ENCODE measurements around the gene EP300.
"Not testable (repeated sequence)": the region's sequence is repeated elsewhere in the genome, so short reads cannot be mapped to it uniquely, and the experiment has no call there.

The EP300 gene

DNA sequence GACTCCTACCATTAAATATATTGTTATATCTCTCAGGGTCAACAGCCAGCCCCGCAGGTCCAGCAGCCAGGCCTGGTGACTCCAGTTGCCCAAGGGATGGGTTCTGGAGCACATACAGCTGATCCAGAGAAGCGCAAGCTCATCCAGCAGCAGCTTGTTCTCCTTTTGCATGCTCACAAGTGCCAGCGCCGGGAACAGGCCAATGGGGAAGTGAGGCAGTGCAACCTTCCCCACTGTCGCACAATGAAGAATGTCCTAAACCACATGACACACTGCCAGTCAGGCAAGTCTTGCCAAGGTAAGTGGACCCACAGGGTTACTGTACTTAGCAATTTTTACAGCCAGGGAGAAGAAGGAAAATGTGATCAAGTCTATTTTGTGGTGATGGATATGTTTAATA lies 35.1 kb downstream of the EP300 start:
- FAIRE-seq (no peak), DNase-seq (ENCODE audit: insufficient read length, low spot score) (no peak)
- TF ChIP-seq CTCF (IDR thresholded peaks at IDR 0.05; ENCODE audit: insufficient read depth, missing control alignments) = no peak

DNA sequence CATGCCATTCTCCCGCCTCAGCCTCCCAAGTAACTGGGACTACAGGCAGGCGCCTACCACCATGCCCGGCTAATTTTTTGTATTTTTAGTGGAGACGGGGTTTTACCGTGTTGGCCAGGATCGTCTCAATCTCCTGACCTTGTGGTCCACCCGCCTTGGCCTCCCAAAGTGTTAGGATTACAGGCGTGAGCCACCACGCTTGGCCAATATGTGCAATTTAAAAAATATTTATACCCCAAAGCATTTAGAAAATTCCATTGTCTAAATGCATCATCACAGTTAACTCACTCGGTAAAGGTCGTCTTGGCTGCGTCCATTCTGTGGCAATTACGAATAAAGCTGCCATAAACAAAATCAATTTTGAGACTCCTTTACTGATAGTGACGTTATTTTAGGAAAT lies 36.2 kb downstream of the EP300 start:
- no peak for TF ChIP-seq CTCF (IDR thresholded peaks at IDR 0.05; ENCODE audit: insufficient read depth, missing control alignments)
- DNase-seq (ENCODE audit: insufficient read length, low spot score) = no peak
- FAIRE-seq = no peak

DNA sequence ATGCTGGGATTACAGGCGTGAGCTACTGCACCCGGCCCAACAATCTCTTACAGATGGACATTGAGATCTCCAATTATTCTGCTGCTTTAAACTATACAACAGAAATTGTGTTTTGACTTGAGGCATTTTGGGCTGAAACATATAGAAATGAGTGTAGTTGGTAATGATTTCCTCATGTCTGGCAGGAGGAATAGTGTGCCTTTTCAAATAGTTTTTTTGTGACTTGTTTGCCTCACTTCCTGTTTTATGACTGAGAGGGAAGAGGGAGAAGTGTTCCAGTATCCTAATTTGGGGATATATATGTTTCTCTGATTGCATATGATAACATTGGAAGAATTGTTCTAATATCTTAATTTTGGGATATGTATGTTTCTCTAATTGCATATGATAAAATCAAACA lies 40.2 kb downstream of the EP300 start:
- FAIRE-seq (no peak), DNase-seq (ENCODE audit: insufficient read length, low spot score) (no peak)
- no peak for TF ChIP-seq CTCF (IDR thresholded peaks at IDR 0.05; ENCODE audit: insufficient read depth, missing control alignments)

- DNase-seq (ENCODE audit: insufficient read length, low spot score) = no peak
- FAIRE-seq = no peak
- no peak for TF ChIP-seq CTCF (IDR thresholded peaks at IDR 0.05; ENCODE audit: insufficient read depth, missing control alignments)
Measured at GRCh38 chr22:41140365-41140957, 48.1 kb downstream of the EP300 start.

DNA sequence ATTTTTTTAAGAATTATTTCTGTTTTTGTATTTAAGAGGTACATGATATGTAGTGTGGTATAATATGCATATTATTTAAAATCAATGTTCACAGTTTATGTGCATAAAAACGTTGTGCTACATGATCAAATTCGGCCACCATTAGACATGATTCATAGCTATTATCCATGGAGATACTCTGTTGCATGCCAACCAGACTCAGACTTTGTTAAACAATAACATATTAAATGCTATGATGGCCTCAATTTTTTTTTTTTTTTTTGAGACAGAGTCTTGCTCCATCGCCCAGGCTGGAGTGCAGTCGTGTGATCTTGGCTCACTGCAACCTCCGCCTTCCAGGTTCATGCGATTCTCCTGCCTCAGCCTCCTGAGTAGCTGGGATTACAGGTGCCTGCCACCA lies 53.5 kb downstream of the EP300 start:
- not testable (repeated sequence) for FAIRE-seq; DNase-seq (ENCODE audit: insufficient read length, low spot score)

DNA sequence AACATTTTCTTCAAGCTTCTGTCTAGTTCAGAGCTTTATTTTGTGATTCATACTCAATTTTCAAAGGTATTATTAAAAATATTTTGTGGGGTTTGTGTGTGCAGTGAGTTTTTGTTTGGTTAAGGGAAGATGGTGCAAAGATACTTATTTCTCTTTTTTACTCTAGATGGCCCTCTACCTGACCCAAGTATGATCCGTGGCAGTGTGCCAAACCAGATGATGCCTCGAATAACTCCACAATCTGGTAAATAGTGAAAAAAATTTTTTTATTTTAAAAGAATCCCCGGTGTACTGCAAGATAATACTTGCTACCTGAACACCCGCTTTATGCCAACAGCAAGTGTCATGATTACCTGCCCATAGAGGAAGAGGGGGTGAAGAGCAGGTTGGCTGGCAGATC lies 54.2 kb downstream of the EP300 start:
- DNase-seq (ENCODE audit: insufficient read length, low spot score) (no peak), FAIRE-seq (no peak)
- TF ChIP-seq CTCF (IDR thresholded peaks at IDR 0.05; ENCODE audit: insufficient read depth, missing control alignments) = no peak

- TF ChIP-seq CTCF (IDR thresholded peaks at IDR 0.05; ENCODE audit: insufficient read depth, missing control alignments) = no peak
- no peak for FAIRE-seq
Measured at GRCh38 chr22:41147722-41148121, 55.3 kb downstream of the EP300 start.

DNA sequence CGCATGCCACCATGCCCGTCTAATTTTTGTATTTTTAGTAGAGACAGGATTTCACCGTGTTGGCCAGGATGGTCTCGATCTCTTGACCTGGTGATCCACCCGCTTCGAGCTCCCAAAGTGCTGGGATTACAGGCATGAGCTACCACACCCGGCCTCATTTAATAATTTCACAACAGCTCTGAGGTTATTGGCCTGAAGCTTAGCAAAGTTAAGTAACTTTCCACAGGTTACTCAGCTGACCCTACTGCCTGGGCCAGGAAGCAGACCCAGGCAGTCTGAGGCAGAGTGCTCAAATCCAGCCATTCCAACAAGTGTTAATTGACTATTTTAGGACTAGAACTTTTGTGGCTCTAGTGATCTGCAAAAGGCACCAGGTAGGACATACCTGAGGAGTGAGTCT lies 60.5 kb downstream of the EP300 start:
- no peak for FAIRE-seq
- no peak for TF ChIP-seq CTCF (IDR thresholded peaks at IDR 0.05; ENCODE audit: insufficient read depth, missing control alignments)
- DNase-seq (ENCODE audit: insufficient read length, low spot score) = no peak

More at GRCh38 chr22:41147722-41148121, 55.3 kb downstream of the EP300 start:
- no peak for DNase-seq (ENCODE audit: insufficient read length, low spot score)

Data from D721Med (cell line).